ENCODE data around the gene GPHA2. TPM values are rescaled to one million over a fixed set of nuclear protein-coding genes. Genes with fewer than 3 reads are reported as not detected.

GPHA2 gene
- total and polyA plus RNA-seq, 2 donors (not counting 1 experiment from before 2014, with no cell fraction given): not detected

DNA sequence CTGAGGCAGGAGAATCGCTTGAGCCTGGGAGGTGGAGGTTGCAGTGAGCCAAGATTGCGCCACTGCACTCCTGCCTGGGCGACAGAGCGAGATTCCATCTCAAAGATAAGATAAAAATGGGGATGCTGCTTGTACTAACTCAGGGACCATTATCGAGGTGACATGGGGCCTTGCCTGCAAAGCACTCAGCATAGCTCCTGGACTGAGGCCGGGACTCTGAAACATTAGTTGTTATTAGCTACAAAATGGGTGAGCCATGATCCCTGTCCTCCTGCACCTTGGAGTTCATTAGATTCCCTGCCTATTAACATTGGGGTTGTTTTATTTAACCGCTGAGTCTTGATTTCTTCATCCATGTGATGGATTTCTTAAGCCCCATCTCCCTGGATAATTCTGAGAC lies 6.1 kb downstream of the GPHA2 start:
- no peaks in the 10 kb centered on the region for H3K4me1 ChIP-seq (ENCODE audit: control insufficient read depth, extremely low read depth, insufficient read depth, low read length)
- H3K27me3 ChIP-seq (ENCODE audit: control insufficient read depth, insufficient read depth, low read length): no peaks in the 10 kb centered on the region
- H4K20me1 ChIP-seq (ENCODE audit: control insufficient read depth, extremely low read depth, insufficient read depth, low read length): no peaks in the 10 kb centered on the region
- no peaks in the 10 kb centered on the region for H3K79me2 ChIP-seq (ENCODE audit: control insufficient read depth, insufficient read depth, low read length)
- DNase-seq (ENCODE audit: low read depth in 2 of 2): no peak
- no peak overlapping the region for H2AFZ ChIP-seq (ENCODE audit: low read length)
- TF ChIP-seq, protein P1, sequence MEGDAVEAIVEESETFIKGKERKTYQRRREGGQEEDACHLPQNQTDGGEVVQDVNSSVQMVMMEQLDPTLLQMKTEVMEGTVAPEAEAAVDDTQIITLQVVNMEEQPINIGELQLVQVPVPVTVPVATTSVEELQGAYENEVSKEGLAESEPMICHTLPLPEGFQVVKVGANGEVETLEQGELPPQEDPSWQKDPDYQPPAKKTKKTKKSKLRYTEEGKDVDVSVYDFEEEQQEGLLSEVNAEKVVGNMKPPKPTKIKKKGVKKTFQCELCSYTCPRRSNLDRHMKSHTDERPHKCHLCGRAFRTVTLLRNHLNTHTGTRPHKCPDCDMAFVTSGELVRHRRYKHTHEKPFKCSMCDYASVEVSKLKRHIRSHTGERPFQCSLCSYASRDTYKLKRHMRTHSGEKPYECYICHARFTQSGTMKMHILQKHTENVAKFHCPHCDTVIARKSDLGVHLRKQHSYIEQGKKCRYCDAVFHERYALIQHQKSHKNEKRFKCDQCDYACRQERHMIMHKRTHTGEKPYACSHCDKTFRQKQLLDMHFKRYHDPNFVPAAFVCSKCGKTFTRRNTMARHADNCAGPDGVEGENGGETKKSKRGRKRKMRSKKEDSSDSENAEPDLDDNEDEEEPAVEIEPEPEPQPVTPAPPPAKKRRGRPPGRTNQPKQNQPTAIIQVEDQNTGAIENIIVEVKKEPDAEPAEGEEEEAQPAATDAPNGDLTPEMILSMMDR (conservative IDR thresholded peaks at IDR 0.05 in 1 of 2, IDR thresholded peaks at IDR 0.05 in 1 of 2; ENCODE audit: low read depth in 1 of 2, low read length in 2 of 2): no peak
- TF ChIP-seq EZH2 (IDR thresholded peaks at IDR 0.05; ENCODE audit: low read length, missing control alignments): no peak
- no peak overlapping the region for H3K27ac ChIP-seq (ENCODE audit: insufficient read depth, low read length)
- no peak overlapping the region for H3K4me2 ChIP-seq (ENCODE audit: extremely low read depth, insufficient read depth, low read length)
- no peak overlapping the region for H3K9ac ChIP-seq (ENCODE audit: insufficient read depth, low read length)
- H3K36me3 ChIP-seq (ENCODE audit: control insufficient read depth, insufficient read depth, low read length): peaks cover 14% of the 10 kb centered on the region
- H3K4me3 ChIP-seq (replicated peaks in 1 of 4; ENCODE audit: control extremely low read depth in 1 of 4, insufficient read depth in 1 of 4, low read depth in 3 of 4, low read length in 4 of 4): no peak overlapping the region
- H3K9me3 ChIP-seq (ENCODE audit: control insufficient read depth, insufficient read depth, low read depth, low read length): no peaks in the 10 kb centered on the region

DNA sequence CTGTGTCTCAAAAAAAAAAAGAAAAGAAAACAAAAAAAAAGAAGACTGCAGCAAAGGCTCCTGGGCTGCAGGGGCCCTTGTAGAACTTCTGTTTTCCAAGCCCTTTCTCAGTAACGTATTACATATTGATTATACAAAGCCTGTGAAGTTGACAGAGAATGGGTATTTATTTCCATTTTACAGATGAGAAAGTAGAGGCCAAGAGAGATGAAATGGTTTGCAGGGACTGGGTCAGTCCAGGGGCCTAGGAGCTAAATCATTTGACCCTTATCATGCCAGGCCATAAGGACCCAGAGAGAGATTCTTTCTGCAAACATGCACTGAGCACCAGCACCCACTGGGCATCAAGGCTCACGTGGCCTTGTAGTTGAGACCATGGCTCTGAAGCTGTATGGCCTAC lies 6.7 kb downstream of the GPHA2 start:
- H3K9ac ChIP-seq (ENCODE audit: insufficient read depth, low read length): no peak overlapping the region
- no peak overlapping the region for H3K27ac ChIP-seq (ENCODE audit: insufficient read depth, low read length)
- TF ChIP-seq EZH2 (IDR thresholded peaks at IDR 0.05; ENCODE audit: low read length, missing control alignments): no peak
- TF ChIP-seq, protein P1 (conservative IDR thresholded peaks at IDR 0.05 in 1 of 2, IDR thresholded peaks at IDR 0.05 in 1 of 2; ENCODE audit: low read depth in 1 of 2, low read length in 2 of 2): no peak
- no peaks in the 10 kb centered on the region for H4K20me1 ChIP-seq (ENCODE audit: control insufficient read depth, extremely low read depth, insufficient read depth, low read length)
- DNase-seq (ENCODE audit: low read depth in 2 of 2): no peak
- no peak overlapping the region for H3K4me2 ChIP-seq (ENCODE audit: extremely low read depth, insufficient read depth, low read length)
- H3K36me3 ChIP-seq (ENCODE audit: control insufficient read depth, insufficient read depth, low read length): peaks cover 13% of the 10 kb centered on the region
- H3K27me3 ChIP-seq (ENCODE audit: control insufficient read depth, insufficient read depth, low read length): no peaks in the 10 kb centered on the region
- H3K4me3 ChIP-seq (replicated peaks in 1 of 4; ENCODE audit: control extremely low read depth in 1 of 4, insufficient read depth in 1 of 4, low read depth in 3 of 4, low read length in 4 of 4): no peak overlapping the region
- no peak overlapping the region for H2AFZ ChIP-seq (ENCODE audit: low read length)
- H3K9me3 ChIP-seq (ENCODE audit: control insufficient read depth, insufficient read depth, low read depth, low read length): no peaks in the 10 kb centered on the region
- H3K79me2 ChIP-seq (ENCODE audit: control insufficient read depth, insufficient read depth, low read length): no peaks in the 10 kb centered on the region
- peaks cover 3% of the 10 kb centered on the region for H3K4me1 ChIP-seq (ENCODE audit: control insufficient read depth, extremely low read depth, insufficient read depth, low read length)

DNA sequence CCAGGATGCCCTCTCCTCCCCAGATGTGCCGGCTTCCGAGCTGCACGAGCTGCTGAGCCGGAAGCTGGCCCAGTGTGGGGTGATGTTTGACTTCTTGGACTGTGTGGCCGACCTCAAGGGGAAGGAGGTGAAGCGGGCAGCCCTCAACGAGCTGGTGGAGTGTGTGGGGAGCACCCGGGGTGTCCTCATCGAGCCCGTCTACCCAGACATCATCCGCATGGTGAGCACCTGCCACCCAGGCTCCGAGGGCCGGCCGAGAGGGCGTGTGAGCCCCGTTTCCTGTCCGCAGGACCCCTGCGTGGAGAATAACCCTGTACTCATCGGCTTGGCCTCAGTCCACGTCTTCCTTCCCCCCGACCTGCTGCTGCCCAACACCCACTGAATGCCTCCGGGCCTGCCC lies 9.0 kb downstream of the GPHA2 start:
- TF ChIP-seq, protein P1 (conservative IDR thresholded peaks at IDR 0.05 in 1 of 2, IDR thresholded peaks at IDR 0.05 in 1 of 2; ENCODE audit: low read depth in 1 of 2, low read length in 2 of 2): no peak
- no peak for TF ChIP-seq EZH2 (IDR thresholded peaks at IDR 0.05; ENCODE audit: low read length, missing control alignments)
- Histone ChIP-seq H3K4me1 (ENCODE audit: control insufficient read depth, extremely low read depth, insufficient read depth, low read length) (peaks cover 6% of the 10 kb centered on the region), H3K36me3 (ENCODE audit: control insufficient read depth, insufficient read depth, low read length) (peaks cover 8% of the 10 kb centered on the region)

More for the DNA sequence above, 9.0 kb downstream of the GPHA2 start:
- Histone ChIP-seq H3K9ac (ENCODE audit: insufficient read depth, low read length) (no peak overlapping the region), H3K4me3 (replicated peaks in 1 of 4; ENCODE audit: control extremely low read depth in 1 of 4, insufficient read depth in 1 of 4, low read depth in 3 of 4, low read length in 4 of 4) (no peak overlapping the region), H3K4me2 (ENCODE audit: extremely low read depth, insufficient read depth, low read length) (no peak overlapping the region), H3K27me3 (ENCODE audit: control insufficient read depth, insufficient read depth, low read length) (no peaks in the 10 kb centered on the region), H3K9me3 (ENCODE audit: control insufficient read depth, insufficient read depth, low read depth, low read length) (no peaks in the 10 kb centered on the region), H4K20me1 (ENCODE audit: control insufficient read depth, extremely low read depth, insufficient read depth, low read length) (no peaks in the 10 kb centered on the region), H3K27ac (ENCODE audit: insufficient read depth, low read length) (no peak overlapping the region), H2AFZ (ENCODE audit: low read length) (no peak overlapping the region), H3K79me2 (ENCODE audit: control insufficient read depth, insufficient read depth, low read length) (no peaks in the 10 kb centered on the region)
- no peak for DNase-seq (ENCODE audit: low read depth in 2 of 2)
